ENCODE measurements around the gene S100A7.

The S100A7 gene

DNA sequence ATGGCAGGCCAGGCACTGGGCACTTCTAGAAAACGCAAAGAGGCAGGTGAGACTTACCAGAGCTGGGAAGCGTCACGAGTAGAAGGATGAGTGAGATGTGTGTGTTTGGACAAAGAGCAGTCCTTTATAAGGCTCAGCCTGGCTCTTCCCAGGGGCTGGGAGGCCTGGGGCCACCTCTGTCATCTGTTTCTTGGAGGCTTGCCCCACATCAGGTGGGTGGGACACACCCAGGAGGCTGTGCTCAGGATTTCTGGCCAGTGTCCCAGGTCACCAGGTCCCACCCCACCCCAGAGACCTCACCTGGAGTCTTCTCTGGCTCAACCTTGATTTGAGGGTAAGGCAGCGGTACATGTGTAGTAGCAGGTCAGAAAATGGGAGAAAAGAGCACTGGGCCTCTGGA, at the start of gene S100A7:
Gene S100A7, minus strand, starts transcription at position 101 of the 400 bp plus-strand sequence. CDS start 1,638 bp downstream, outside the sequence.
- DNase-seq (ENCODE audit: low read depth), result no peak

GRCh38 chr1:153509729-153510354, 49.4 kb upstream of the S100A7 start:
- peak; percentile 48 for DNase-seq (ENCODE audit: low read depth)

- no peak for DNase-seq (ENCODE audit: low read depth)
Measured at GRCh38 chr1:153509036-153509435, 48.6 kb upstream of the S100A7 start.

GRCh38 chr1:153507926-153508583, 47.6 kb upstream of the S100A7 start:
- no peak for DNase-seq (ENCODE audit: low read depth)

- DNase-seq (ENCODE audit: low read depth), result no peak
Measured at GRCh38 chr1:153506831-153507413, 46.5 kb upstream of the S100A7 start.

DNA sequence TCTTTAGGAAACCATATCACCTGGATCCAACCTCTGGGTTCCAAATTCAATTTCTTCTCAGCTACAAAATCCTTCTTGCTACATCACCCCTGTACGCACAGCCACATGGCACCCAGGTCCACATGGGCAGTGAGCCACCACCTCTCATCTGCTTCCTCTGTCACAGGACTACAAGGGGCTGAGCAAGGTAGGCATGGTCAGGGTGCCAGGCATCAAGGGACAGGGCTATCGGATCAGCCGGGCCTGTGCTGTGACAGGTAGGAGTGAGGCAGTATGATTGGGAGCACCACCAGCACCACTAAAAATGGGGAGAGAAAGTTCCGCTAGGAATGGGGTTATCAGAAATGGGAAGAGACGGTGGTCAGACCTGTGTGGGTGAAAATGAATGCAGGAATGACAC, 45.9 kb upstream of the S100A7 start:
- no peak for DNase-seq (ENCODE audit: low read depth)

DNA sequence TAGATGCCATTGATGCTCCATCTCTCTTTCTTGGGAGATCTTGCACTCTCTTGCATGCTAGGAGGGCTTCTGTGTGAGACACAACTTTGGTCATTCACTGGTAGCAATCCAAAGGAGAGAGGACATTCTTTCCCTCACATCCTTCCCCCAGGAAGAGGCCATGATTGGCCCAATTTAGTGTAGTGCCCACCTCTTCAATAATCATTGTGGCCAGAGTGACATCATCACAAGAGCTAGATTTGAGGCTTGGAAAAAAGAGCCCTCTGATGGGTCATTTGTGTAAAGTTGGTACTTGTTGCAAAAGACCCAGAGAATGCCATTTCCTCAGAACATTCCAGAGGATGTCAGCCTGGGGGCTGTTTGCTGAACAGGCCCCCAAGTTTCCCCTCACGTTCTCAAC, 45.1 kb upstream of the S100A7 start:
- no peak for DNase-seq (ENCODE audit: low read depth)

GRCh38 chr1:153503766-153504165, 43.3 kb upstream of the S100A7 start:
- DNase-seq (ENCODE audit: low read depth), result no peak

DNA sequence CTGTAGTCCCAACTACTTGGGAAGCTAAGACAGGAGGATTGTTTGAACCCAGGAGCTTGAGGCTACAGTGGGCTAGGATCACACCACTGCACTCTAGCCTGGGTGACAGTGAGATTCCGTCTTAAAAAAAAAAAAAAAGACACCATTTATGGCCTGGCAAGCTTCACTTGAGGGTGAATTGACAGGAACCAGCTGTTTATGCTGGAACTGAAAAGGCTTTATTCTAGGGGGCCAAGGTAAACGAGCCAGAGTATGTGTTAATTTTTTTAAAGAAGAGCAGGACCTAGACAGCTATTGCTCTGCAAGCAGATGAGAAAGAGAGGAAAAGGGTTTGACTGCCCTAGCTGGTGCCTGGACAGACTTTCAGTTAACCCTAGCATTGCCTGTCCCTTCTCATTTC, 38.3 kb upstream of the S100A7 start:
- DNase-seq (ENCODE audit: low read depth), result no peak

GRCh38 chr1:153495536-153495935, 35.1 kb upstream of the S100A7 start:
- DNase-seq (ENCODE audit: low read depth), result no peak

DNA sequence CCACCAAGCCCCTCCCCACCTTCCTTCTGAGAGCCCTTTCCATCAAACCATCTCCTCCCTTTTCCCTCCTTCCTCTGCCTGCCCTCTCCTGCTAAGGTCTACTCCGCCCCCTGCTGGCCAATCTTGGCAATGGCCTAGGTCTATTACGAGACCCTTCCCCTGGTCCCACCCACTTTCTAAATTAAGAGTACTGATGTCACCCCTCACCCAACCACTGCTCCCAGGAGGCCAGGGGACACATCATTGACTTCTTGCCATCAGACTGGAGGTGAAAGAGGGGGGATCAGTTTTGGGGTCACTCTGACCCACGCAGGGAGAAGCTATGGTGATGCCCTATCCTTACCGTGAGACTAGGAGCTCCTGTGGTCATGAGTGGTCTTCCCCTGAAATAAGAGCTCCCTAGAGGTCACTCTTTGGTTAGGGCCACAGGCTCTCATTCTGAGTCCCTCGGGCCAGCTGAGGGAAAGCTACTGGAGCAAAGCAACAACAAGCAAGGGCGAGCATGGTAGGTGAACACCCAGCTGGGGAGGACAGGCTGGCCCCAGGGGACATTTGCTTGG, 34.6 kb upstream of the S100A7 start:
- DNase-seq (ENCODE audit: low read depth), result peak; percentile 55

- no peak for DNase-seq (ENCODE audit: low read depth)
Measured at GRCh38 chr1:153493343-153493960, 33.0 kb upstream of the S100A7 start.

DNA sequence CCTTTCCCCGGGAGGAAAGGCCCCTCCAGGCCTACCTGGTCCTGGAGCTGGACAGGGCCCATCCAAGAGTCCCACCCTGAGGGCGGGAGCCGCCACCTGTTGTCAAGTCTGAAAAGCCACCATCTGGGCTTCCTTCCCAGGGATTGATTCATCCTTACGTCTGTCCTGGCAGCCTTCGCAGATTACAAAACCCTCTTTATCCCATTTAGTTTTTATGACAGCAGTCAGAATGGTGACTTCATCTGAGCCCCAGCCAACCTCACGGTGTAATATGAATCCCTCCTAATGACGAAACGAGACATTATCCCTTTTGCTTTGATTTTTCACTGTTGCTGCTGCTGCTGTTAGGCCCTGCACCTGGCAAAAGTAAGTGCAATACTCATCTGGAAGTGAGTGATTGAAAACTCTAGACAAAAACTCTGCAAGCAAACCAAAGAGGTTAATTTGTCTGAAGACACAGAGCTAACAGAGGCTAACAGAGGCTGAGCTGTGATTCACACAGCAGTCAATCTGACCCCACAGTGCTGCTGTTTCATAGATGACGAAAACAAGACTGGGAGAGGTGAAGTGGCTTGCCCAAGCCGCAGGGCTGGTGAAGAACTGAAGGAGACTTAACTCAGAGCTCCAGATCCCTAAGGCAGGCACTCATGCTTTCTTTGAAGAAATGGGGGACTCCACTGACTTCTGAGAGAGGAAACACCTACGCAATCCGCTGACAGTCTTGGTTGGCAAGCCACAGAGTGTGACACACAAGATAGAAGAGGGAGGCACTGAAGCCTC, 30.0 kb upstream of the S100A7 start:
- DNase-seq (ENCODE audit: low read depth), result no peak

GRCh38 chr1:153488731-153489130, 28.3 kb upstream of the S100A7 start:
- no peak for DNase-seq (ENCODE audit: low read depth)

DNA sequence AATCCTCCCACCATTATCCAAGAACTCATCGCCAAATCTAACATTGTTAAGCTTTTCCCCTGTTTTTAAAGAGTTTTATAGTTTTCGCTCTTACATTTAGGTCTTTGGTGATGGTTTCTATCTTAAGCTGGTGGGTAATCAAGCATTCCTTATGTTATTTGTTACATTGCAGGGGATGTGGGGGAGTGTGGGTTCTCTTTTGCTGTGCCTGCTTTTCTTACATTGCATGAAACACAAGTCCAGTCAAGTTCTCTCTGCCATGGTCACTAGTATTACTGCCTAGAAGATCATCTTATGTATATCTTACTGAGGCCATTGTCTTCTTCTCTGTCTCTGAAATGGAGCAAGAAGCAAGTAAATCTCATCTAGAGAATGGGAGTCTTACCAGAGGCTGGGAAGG, 27.3 kb upstream of the S100A7 start:
- DNase-seq (ENCODE audit: low read depth), result no peak

- DNase-seq (ENCODE audit: low read depth), result no peak
Measured at GRCh38 chr1:153485863-153486262, 25.4 kb upstream of the S100A7 start.

GRCh38 chr1:153483776-153484175, 23.3 kb upstream of the S100A7 start:
- DNase-seq (ENCODE audit: low read depth), result no peak

GRCh38 chr1:153481124-153481523, 20.7 kb upstream of the S100A7 start:
- DNase-seq (ENCODE audit: low read depth), result no peak

DNA sequence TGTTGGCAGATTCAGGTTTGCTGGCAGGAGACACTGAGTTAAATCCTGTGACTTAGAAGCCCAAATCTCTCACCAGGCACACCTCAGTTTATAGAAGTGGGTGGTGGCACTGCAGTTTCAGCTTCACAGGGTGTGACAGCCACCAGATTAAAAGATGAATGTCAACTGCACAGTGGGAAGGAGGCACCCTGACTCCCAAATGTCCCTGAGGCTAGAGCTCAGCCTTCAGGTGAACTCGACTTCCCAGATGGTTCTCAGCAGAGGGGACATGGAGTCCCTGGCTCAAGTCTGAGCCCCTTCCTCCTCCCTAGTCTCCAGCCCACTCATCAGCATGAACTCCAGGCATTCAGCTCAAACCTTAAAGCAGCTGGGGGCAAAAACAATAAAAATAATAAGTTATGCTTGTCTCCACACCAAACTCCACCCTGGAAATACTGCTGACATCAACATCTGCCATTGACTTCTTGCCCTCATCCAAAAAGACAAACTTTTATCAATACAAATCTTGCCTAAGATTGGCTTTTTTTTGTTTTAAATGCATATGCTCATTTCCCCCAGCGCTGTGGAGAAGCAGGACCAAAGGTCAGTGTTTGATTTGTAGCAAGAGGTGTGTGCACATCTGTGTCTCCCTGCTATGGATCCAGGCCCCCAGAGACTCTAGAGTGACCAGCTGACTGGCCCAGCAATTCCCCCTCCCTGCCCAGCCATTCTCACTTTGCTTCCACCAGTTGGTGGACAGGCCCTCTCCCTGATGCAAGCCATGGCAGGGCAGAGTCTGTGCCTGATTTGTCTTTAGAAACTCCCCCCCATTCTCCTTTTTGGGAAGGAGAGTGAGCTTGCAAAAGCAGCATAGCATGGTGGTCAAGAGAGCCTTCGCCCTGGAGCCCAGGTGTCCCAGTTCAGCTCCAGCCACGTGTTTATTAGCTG, 18.5 kb upstream of the S100A7 start:
- no peak for DNase-seq (ENCODE audit: low read depth)

- no peak for DNase-seq (ENCODE audit: low read depth)
Measured at GRCh38 chr1:153478047-153478691, 17.7 kb upstream of the S100A7 start.

All from stimulated activated CD8-positive, alpha-beta memory T cell treated with anti-CD3 and anti-CD28 coated beads, Interleukin-4, amount 100 ng/mL, for 24 hours (primary cell).